Left ventricle myocardium inferior (tissue), 1 donor: ENCODE measurements around the gene ELF5. TPM values are rescaled to one million over a fixed set of nuclear protein-coding genes. Genes with fewer than 3 reads are reported as not detected.
A peak's percentile ranks its signal among the peaks of the same experiment; 100 is the strongest.

Experiments
- DNase-seq: peaks from one replicate; pipeline ENCODE4 v3.0.0-alpha.2; 2020
- H3K27ac ChIP-seq: fragments of 200-600 bp; replicated peaks from 2 replicates; pipeline ENCODE4 v1.8.0; 2021
- H3K27me3 ChIP-seq: fragments of 200-600 bp; 2 replicates; pipeline ENCODE4 v1.8.0; 2021; ENCODE audit warnings: low read depth
- H3K36me3 ChIP-seq: fragments of 200-600 bp; 2 replicates; pipeline ENCODE4 v1.8.0; 2021
- H3K4me1 ChIP-seq: fragments of 200-600 bp; 2 replicates; pipeline ENCODE4 v1.8.0; 2021
- H3K4me3 ChIP-seq: fragments of 200-600 bp; 2 replicates; pipeline ENCODE4 v1.8.0; 2021; ENCODE audit warnings: mild to moderate bottlenecking, moderate library complexity
- H3K9me3 ChIP-seq: fragments of 200-600 bp; replicated peaks from 2 replicates; pipeline ENCODE4 v1.8.0; 2021
- CTCF ChIP-seq: fragments of 200-600 bp; IDR thresholded peaks from 2 replicates; pipeline ENCODE4 v1.8.0; 2021; ENCODE audit warnings: antibody characterized with exemption, mild to moderate bottlenecking, borderline replicate concordance
- intact Hi-C: fragments of 100-400 bp; cut with micrococcal nuclease; formaldehyde crosslinking; loops from one replicate; pipeline ENCODE4 v1.11.0; 2022
- total RNA-seq: library from RNA; stranded (reverse); fragmentation: NEBNext Ultra II Directional; extraction: Animal tissue kit (Norgen Biotek cat#: 25700); gene quantifications from one replicate; pipeline ENCODE4 v1.2.1, GENCODE V29; 2021
- donor health status: DM: no; HTN: yes; CAD: no; lungs with severe emphysema.

The ELF5 gene
- total RNA-seq, 1 donor from 2014 or later, result not detected

- no peak for DNase-seq
- Histone ChIP-seq H3K27me3 (peaks cover 3% of the 10 kb centered on the region), H3K36me3 (no peaks in the 10 kb centered on the region), H3K4me3 (no peak overlapping the region), H3K4me1 (no peaks in the 10 kb centered on the region), H3K9me3 (no peaks in the 10 kb centered on the region), H3K27ac (no peak overlapping the region)
- intact Hi-C loops, result loop anchor here (10.0 kb wide), 1 partner anchor 880 kb away; no protein-coding TSS in a partner anchor
- no peak for TF ChIP-seq CTCF
Observed at GRCh38 chr11:34514597-34514996, 1.0 kb upstream of the ELF5 start.

GRCh38 chr11:34512840-34513681, 533 bp downstream of the ELF5 start:
- TF ChIP-seq CTCF, result peak; percentile 75
- H3K36me3 ChIP-seq, result no peaks in the 10 kb centered on the region
- peaks cover 3% of the 10 kb centered on the region for H3K27me3 ChIP-seq
- H3K27ac ChIP-seq, result no peak overlapping the region
- H3K4me3 ChIP-seq, result no peak overlapping the region
- H3K4me1 ChIP-seq, result no peaks in the 10 kb centered on the region
- intact Hi-C loops, result loop anchor here (10.0 kb wide), 1 partner anchor 882 kb away; no protein-coding TSS in a partner anchor
- peak; percentile 29 for DNase-seq
- H3K9me3 ChIP-seq, result no peaks in the 10 kb centered on the region

- intact Hi-C loops, result loop anchor here (10.0 kb wide), 1 partner anchor 884 kb away; no protein-coding TSS in a partner anchor
- H3K36me3 ChIP-seq, result no peaks in the 10 kb centered on the region
- no peak for TF ChIP-seq CTCF
- H3K4me1 ChIP-seq, result no peaks in the 10 kb centered on the region
- no peak overlapping the region for H3K27ac ChIP-seq
- H3K9me3 ChIP-seq, result no peaks in the 10 kb centered on the region
- DNase-seq, result no peak
- H3K4me3 ChIP-seq, result no peak overlapping the region
- no peaks in the 10 kb centered on the region for H3K27me3 ChIP-seq
Observed at GRCh38 chr11:34510673-34511072, 2.9 kb downstream of the ELF5 start.

GRCh38 chr11:34510218-34510617, 3.4 kb downstream of the ELF5 start:
- Histone ChIP-seq H3K27ac (no peak overlapping the region), H3K4me3 (no peak overlapping the region), H3K4me1 (no peaks in the 10 kb centered on the region), H3K9me3 (no peaks in the 10 kb centered on the region), H3K27me3 (no peaks in the 10 kb centered on the region), H3K36me3 (no peaks in the 10 kb centered on the region)
- no peak for TF ChIP-seq CTCF
- DNase-seq, result no peak
- intact Hi-C loops, result loop anchor here (10.0 kb wide), 1 partner anchor 885 kb away; no protein-coding TSS in a partner anchor

GRCh38 chr11:34509336-34509876, 4.2 kb downstream of the ELF5 start:
- Histone ChIP-seq H3K27ac (no peak overlapping the region), H3K36me3 (no peaks in the 10 kb centered on the region), H3K4me1 (no peaks in the 10 kb centered on the region), H3K4me3 (no peak overlapping the region), H3K9me3 (no peaks in the 10 kb centered on the region), H3K27me3 (no peaks in the 10 kb centered on the region)
- TF ChIP-seq CTCF, result no peak
- DNase-seq, result no peak
- intact Hi-C loops, result no loop called here
